Dedifferentiated amniotic fluid mesenchymal stem cell (primary cell): ENCODE results near the gene TUBGCP2.

Experiments used
- DNase-seq: peaks from one replicate; pipeline ENCODE4 v3.0.0-alpha.2; 2016; ENCODE audit errors: extremely low spot score

The TUBGCP2 gene

GRCh38 chr10:133278577-133279265 lies 30.0 kb downstream of the TUBGCP2 start:
- no peak for DNase-seq

GRCh38 chr10:133277993-133278576 lies 30.6 kb downstream of the TUBGCP2 start:
- no peak for DNase-seq

- DNase-seq: no peak
Measured at GRCh38 chr10:133277277-133277992, 31.2 kb downstream of the TUBGCP2 start.

- no peak for DNase-seq
Measured at GRCh38 chr10:133276435-133277201, 32.1 kb downstream of the TUBGCP2 start, which contains the start of gene ADAM8. Gene ADAM8, minus strand, starts transcription at chr10:133276868. Its CDS starts 51 bp downstream, at chr10:133276817.

DNA sequence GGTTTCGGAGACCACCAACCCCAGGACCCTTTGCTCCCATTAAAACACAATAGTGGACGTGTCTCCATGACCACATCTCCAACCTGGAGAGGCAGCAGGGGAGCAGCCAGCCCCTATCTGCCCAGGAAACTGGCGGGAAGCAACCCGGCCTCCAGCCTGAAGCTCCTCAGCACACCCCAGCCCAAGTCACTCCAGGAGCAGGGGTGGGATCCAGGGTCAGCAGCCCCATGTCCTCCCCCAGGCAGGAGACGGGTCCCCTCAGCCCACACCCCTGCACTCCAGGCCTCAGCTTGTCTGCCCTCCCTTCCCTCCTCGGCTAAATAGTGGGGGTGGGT lies 32.6 kb downstream of the TUBGCP2 start:
- DNase-seq: no peak

DNA sequence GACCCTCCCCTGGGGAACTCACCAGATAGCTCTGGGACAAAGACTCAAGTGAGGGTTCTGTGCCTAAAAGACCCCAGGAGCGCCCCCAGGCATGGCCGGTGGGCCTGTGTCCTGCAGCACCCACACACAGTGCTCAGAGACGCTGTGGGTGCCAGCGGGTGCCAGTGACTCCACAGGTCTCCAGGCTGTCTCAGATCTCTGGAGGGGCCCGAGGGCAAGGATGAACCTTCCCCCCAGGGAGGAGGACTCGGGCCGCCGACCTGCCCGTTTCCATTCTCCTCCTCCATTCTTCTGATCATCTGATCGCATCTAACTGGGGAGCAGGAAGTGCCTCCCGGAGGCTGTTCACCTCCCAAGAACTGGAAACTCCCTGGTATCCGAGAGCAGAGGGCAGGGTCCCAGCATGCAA lies 33.0 kb downstream of the TUBGCP2 start:
- no peak for DNase-seq

DNA sequence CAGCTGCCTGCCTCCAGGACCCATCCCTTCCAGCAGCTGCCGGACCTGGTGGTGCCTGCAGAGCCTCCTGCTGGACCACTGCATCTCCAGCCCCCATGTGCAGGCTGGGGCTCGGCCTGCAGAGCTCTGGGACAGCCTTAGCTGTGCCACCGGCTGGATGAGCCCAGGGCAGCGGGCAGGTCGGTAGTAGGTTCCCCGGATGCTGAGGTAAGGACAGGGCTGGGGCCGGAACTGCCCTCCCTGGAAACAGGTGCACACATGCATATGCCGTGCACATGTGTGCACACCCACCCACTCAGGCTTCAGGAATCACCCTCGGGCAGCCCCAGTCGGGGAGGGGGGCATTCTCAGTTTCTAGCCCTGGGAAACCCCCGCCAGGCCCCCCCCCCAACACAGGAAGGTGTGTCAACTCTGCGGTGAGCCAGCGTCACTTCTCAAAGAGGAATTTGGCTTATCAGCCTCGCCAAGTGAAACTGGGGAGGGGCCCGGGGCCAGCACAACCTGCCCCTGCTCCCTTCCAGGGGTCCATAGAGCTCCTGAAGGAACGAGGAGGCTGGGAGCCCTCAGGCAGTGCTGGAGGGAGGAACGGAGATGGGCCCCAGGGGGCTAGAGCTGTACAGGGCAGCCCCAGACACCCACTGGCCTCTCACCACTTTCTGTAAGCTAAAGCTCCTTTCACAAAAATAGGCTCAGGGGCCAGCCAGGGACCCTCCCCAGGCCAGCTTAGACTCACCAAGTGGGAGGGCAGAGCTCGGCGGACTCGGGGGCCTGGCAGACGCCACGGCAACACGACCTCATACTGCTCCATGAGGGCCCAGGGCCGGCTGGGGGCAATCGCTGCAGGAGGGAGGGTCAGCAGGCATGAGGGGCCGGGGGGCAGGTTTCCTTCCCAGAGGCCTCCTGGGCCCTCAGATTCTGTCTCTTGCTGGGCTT lies 33.7 kb downstream of the TUBGCP2 start:
- DNase-seq: no peak

DNA sequence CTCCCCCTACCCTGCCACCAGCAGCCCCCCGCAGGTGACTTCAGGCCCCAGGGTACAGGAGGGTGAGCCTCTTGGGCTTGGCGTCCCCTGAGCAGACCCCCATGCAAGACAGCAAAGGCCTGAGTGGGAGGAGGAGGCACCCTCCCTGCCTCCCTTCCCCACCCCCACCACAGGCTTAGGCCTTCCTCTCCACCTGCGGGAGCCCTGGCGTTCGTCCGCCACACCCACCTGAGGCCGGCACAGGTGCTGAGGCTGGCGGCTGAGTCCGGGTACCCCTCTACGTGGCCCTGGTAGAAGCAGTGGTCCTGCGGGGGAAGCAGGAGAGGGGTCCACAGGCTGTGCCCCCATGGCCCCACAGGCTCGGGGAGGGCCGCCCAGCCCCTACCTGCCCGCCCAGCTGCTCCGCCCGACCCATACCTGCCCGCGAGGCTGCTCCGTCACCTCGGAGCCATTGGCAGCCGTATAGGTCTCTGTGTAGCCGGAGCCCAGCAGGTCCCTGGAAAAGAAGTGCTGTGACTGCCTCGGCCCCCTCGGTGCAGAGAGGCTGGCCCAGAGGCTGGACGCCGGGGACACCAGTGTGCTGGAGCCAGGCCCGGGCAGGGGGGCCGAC lies 35.0 kb downstream of the TUBGCP2 start:
- DNase-seq: no peak

GRCh38 chr10:133272964-133273420 lies 35.7 kb downstream of the TUBGCP2 start:
- DNase-seq: no peak

- DNase-seq: no peak
Measured at GRCh38 chr10:133272301-133272963, 36.2 kb downstream of the TUBGCP2 start.

GRCh38 chr10:133271521-133272300 lies 37.0 kb downstream of the TUBGCP2 start:
- DNase-seq: no peak

DNA sequence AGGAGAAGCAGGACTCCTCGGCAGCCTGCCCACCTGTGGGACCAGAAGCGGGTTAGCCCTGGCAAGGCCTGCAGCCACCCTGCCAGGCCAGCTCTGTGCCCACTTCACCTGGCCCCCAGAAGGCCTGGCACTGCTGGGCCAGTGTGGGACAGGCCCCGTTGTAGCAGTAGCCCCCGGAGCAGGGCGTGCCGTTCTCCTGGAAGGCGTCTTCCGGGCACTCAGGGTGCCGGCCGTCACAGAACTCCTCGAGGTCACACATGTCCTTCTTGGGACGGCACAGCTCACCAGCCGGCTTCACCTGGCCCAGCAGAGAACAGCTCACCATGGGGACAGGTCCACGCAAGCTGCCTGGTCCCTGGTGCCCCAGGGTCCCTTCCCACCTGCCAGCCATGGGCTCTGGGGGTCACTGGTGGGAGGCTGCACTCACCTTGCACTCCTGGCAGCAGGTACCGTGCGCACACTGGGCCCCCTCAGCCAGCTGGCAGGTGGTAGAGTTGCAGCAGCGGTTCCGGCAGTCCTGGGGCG lies 37.8 kb downstream of the TUBGCP2 start:
- no peak for DNase-seq

GRCh38 chr10:133270204-133270603 lies 38.5 kb downstream of the TUBGCP2 start:
- no peak for DNase-seq

GRCh38 chr10:133269367-133269766 lies 39.3 kb downstream of the TUBGCP2 start:
- DNase-seq: no peak

- DNase-seq: no peak
Measured at GRCh38 chr10:133268532-133268931, 40.1 kb downstream of the TUBGCP2 start.

- DNase-seq: no peak
Measured at GRCh38 chr10:133267829-133268228, 40.8 kb downstream of the TUBGCP2 start.

DNA sequence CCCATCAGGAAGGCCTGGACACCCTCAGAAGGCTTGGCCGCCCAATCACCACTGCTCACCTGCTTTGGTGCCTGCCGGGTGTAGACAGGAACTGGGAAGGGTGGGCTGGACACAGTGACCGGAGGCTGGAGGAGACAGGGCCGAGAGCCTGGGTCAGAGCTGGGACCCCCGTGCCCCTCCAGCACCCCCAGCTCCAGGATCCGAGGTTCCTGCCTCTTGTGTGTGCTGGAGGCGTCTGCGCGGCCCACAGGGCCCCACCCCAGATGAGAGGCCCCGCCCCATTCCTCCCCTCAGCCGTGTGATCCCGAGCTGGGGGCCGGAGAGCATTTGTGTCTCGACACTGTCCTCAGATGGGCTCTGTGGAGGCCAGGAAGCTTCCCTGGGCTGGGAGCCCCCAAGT lies 41.4 kb downstream of the TUBGCP2 start:
- no peak for DNase-seq

- DNase-seq: no peak
Measured at GRCh38 chr10:133266056-133266795, 42.4 kb downstream of the TUBGCP2 start.
